ENCODE results near the gene KIF21B.

DNA sequence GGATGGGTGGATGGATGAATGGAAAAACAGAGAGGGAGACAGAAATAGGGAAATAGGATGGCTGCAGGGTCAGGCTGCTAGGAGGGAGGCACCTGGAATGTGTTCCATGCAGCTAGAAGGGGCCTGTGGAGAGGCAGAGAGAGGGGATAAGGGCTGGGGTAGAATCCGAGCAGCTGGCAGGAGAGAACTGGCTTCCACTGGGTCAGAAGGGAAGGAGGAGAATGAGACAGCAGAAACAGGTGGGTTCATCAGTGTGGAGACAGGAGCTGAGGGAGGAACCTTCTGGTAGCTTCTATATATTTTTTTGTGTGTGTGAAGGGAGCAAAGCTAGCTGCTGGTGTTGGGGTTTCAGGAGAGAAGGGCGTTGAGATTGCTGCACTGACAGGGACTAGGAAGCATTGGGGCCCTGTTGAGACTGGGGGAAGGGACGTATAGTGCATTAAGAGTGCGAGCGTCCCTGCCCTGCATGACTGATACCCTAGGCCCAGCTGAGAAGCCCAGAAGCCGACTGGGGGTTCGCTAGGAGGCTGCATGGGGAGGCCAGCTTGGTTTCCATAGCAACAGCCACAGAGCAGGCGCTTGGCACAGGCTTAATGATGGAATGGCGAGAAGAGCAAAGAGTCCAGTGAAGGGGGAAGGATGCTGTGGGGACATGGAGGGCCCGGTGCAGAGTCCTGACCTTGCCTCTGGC lies 14.8 kb upstream of the KIF21B start:
- TF ChIP-seq, protein P1, sequence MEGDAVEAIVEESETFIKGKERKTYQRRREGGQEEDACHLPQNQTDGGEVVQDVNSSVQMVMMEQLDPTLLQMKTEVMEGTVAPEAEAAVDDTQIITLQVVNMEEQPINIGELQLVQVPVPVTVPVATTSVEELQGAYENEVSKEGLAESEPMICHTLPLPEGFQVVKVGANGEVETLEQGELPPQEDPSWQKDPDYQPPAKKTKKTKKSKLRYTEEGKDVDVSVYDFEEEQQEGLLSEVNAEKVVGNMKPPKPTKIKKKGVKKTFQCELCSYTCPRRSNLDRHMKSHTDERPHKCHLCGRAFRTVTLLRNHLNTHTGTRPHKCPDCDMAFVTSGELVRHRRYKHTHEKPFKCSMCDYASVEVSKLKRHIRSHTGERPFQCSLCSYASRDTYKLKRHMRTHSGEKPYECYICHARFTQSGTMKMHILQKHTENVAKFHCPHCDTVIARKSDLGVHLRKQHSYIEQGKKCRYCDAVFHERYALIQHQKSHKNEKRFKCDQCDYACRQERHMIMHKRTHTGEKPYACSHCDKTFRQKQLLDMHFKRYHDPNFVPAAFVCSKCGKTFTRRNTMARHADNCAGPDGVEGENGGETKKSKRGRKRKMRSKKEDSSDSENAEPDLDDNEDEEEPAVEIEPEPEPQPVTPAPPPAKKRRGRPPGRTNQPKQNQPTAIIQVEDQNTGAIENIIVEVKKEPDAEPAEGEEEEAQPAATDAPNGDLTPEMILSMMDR (IDR thresholded peaks at IDR 0.05) = no peak
- no peak for TF ChIP-seq POLR2A (IDR thresholded peaks at IDR 0.05)

Measured in thyroid gland (tissue), 4 donors.